Vagina (tissue), 2 donors: Measurements from ENCODE around the gene TAS2R7. TPM values are rescaled to one million over a fixed set of nuclear protein-coding genes. Genes with fewer than 3 reads are reported as not detected.

Experiments used
- DNase-seq, 2 donors: peaks; one replicate each; pipeline ENCODE4 v3.0.0-alpha.2; 2017; ENCODE audit errors: extremely low spot score in 2 of 2
- H3K27ac ChIP-seq: fragments of 200-600 bp; sonication (generic); one replicate; pipeline ENCODE4 v1.5.1; 2019
- H3K27me3 ChIP-seq: fragments of 200-600 bp; sonication (generic); one replicate; pipeline ENCODE4 v1.5.1; 2019
- H3K36me3 ChIP-seq, 2 donors: fragments of 200-600 bp; sonication (generic); one replicate each; pipeline ENCODE4 v1.5.1; 2017 to 2019
- H3K4me1 ChIP-seq: fragments of 200-600 bp; sonication (generic); one replicate; pipeline ENCODE4 v1.5.1; 2019
- H3K4me3 ChIP-seq, 2 donors: fragments of 200-600 bp; sonication (generic); 1 replicate in 1 of 2; 2 replicates in 1 of 2; pipeline ENCODE4 v1.5.1; 2016 to 2019
- H3K9me3 ChIP-seq: fragments of 200-600 bp; sonication (generic); one replicate; pipeline ENCODE4 v1.5.1; 2019
- POLR2A ChIP-seq, 2 donors: fragments of 450-650 bp; IDR thresholded peaks; one replicate each; pipeline ENCODE4 v1.6.1; 2017; ENCODE audit warnings: antibody characterized with exemption in 2 of 2, mild to moderate bottlenecking in 2 of 2, moderate library complexity in 2 of 2
- POLR2AphosphoS5 ChIP-seq, 2 donors: sonication (generic); formaldehyde crosslinking; IDR thresholded peaks; one replicate each; pipeline ENCODE4 v1.9.0; 2017; ENCODE audit warnings: antibody characterized with exemption in 2 of 2, mild to moderate bottlenecking in 2 of 2, low read depth in 1 of 2; ENCODE audit not compliant: insufficient read depth in 1 of 2
- intact Hi-C: fragments of 100-400 bp; cut with DNase I; formaldehyde crosslinking; loops from one replicate; pipeline ENCODE4 v1.15.1; 2023
- total RNA-seq: library from RNA; depleted of rRNA; stranded (reverse); fragments of >200 nt; gene quantifications from one replicate; pipeline ENCODE4 v1.2.3, GENCODE V29; 2016
- TF ChIP-seq, protein P1 (sequence below), 3 experiments: fragments of 450-650 bp in 2 of 3; fragments of 200-600 bp in 1 of 3; sonication (generic) in 1 of 3; IDR thresholded peaks; one replicate each; pipeline ENCODE4 v1.5.1; 2017 to 2019; ENCODE audit warnings: antibody characterized with exemption in 3 of 3, mild to moderate bottlenecking in 2 of 3, moderate library complexity in 2 of 3

Gene TAS2R7
- total RNA-seq, 1 donor from 2014 or later, result not detected

DNA sequence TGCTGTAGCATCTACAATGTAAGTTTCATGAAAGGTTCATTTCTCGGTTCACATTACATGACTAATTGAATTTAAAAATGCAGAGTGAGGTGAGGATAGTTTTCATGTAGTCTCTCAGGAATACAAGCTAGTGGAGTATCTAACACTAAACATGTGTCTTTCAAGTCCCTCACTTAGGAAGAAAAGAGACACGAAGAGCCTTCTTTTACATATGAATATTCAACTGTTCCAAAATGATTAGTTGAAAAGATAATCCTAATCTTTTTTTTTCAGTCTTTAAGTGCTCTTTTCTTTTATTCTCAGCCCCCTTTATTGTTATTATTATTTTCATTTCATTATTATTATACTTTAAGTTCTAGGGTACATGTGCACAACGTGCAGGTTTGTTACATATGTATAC lies 36.0 kb upstream of the TAS2R7 start:
- no peak overlapping the region for H3K4me3 ChIP-seq
- intact Hi-C loops, result no loop called here
- H3K4me1 ChIP-seq, result no peaks in the 10 kb centered on the region
- H3K27ac ChIP-seq, result no peak overlapping the region
- H3K27me3 ChIP-seq, result no peaks in the 10 kb centered on the region
- TF ChIP-seq POLR2A (IDR thresholded peaks at IDR 0.05), result no peak
- no peak for TF ChIP-seq POLR2AphosphoS5 (IDR thresholded peaks at IDR 0.05; ENCODE audit: insufficient read depth in 1 of 2, low read depth in 1 of 2)
- TF ChIP-seq, protein P1, sequence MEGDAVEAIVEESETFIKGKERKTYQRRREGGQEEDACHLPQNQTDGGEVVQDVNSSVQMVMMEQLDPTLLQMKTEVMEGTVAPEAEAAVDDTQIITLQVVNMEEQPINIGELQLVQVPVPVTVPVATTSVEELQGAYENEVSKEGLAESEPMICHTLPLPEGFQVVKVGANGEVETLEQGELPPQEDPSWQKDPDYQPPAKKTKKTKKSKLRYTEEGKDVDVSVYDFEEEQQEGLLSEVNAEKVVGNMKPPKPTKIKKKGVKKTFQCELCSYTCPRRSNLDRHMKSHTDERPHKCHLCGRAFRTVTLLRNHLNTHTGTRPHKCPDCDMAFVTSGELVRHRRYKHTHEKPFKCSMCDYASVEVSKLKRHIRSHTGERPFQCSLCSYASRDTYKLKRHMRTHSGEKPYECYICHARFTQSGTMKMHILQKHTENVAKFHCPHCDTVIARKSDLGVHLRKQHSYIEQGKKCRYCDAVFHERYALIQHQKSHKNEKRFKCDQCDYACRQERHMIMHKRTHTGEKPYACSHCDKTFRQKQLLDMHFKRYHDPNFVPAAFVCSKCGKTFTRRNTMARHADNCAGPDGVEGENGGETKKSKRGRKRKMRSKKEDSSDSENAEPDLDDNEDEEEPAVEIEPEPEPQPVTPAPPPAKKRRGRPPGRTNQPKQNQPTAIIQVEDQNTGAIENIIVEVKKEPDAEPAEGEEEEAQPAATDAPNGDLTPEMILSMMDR (IDR thresholded peaks at IDR 0.05), result no peak
- DNase-seq, result no peak
- H3K9me3 ChIP-seq, result no peaks in the 10 kb centered on the region
- peaks cover 0 to 4% of the 10 kb centered on the region in 2 donors for H3K36me3 ChIP-seq

DNA sequence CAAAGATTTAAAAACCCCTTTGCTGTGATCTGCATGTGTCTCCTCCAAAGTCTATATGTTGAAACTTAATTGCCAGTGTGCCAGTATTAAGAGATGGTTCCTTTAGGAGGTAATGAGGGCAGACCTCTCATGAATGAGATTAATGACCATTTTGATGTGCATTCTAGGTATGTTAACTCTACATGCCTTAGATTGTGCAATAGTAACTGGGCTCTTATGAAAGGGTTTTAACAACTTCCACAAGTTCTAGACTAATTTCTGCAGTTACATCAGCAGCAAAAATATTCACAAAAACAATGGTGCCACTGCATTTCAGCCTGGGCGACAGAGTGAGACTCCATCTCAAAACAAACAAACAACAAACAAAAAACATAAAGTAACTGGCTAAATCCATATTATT lies 27.6 kb upstream of the TAS2R7 start:
- intact Hi-C loops, result no loop called here
- Histone ChIP-seq H3K27me3 (no peaks in the 10 kb centered on the region), H3K27ac (no peak overlapping the region), H3K4me1 (no peaks in the 10 kb centered on the region), H3K36me3 (no peaks in the 10 kb centered on the region), H3K9me3 (no peaks in the 10 kb centered on the region), H3K4me3 (no peak overlapping the region)
- DNase-seq, result no peak
- TF ChIP-seq POLR2AphosphoS5 (IDR thresholded peaks at IDR 0.05; ENCODE audit: insufficient read depth in 1 of 2, low read depth in 1 of 2) (no peak), POLR2A (IDR thresholded peaks at IDR 0.05) (no peak)
- TF ChIP-seq, protein P1 (IDR thresholded peaks at IDR 0.05), result no peak

DNA sequence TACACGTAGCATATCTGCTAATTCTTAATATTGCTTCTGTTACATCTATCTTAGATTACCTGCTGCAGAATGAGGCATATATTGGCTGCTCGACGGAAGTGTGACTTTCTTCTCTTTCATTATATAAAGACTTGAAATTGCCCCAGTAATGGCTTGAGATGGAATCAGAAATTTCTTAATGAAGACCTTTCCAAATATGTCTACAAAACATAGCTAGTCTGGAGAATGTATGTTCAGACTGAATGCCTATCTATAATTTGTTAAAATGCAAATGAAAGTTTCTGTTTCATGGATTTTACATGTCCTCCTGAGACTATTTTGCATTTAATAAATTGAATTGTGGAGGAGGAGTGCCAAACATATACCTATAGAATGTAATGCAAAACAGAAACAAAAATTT lies 23.8 kb upstream of the TAS2R7 start, which contains the start of gene TAS2R10:
TAS2R10 (minus strand) TSS at position 101 of the 400 bp plus-strand sequence; CDS start at position 12, 89 bp downstream.
- Histone ChIP-seq H3K4me3 (no peak within 1 kb of the TSS), H3K27me3 (no peaks in the 10 kb centered on the region), H3K36me3 (no peaks in the 10 kb centered on the region), H3K4me1 (no peaks in the 10 kb centered on the region), H3K9me3 (no peaks in the 10 kb centered on the region), H3K27ac (no peak within 1 kb of the TSS)
- no peak for TF ChIP-seq POLR2AphosphoS5 (IDR thresholded peaks at IDR 0.05; ENCODE audit: insufficient read depth in 1 of 2, low read depth in 1 of 2)
- TF ChIP-seq, protein P1 (IDR thresholded peaks at IDR 0.05), result no peak
- no peak for TF ChIP-seq POLR2A (IDR thresholded peaks at IDR 0.05)
- intact Hi-C loops, result no loop called here
- DNase-seq, result no peak

DNA sequence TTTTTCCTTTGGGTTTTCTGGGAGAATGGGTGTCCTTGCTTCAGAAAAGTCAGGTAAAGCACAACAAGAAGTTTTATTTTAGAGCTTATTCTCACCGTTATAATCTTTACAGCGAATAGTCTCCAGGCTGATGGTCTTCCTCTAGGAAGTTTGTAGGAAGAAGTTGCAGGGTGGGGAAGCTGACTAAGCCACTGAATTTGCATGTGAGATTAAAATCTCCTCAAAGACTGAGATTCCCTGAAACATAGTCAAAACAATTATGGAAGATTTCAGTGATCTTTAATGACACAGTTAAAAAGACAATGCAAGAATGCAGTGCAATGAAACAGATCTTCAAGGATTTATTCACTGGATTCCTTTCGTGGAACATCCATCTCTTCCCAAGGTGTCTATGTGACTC lies 22.5 kb upstream of the TAS2R7 start:
- DNase-seq, result no peak
- H3K36me3 ChIP-seq, result no peaks in the 10 kb centered on the region
- intact Hi-C loops, result no loop called here
- H3K27ac ChIP-seq, result no peak overlapping the region
- H3K4me3 ChIP-seq, result no peak overlapping the region
- TF ChIP-seq, protein P1 (IDR thresholded peaks at IDR 0.05), result no peak
- TF ChIP-seq POLR2AphosphoS5 (IDR thresholded peaks at IDR 0.05; ENCODE audit: insufficient read depth in 1 of 2, low read depth in 1 of 2) (no peak), POLR2A (IDR thresholded peaks at IDR 0.05) (no peak)
- no peaks in the 10 kb centered on the region for H3K4me1 ChIP-seq
- no peaks in the 10 kb centered on the region for H3K27me3 ChIP-seq
- no peaks in the 10 kb centered on the region for H3K9me3 ChIP-seq

DNA sequence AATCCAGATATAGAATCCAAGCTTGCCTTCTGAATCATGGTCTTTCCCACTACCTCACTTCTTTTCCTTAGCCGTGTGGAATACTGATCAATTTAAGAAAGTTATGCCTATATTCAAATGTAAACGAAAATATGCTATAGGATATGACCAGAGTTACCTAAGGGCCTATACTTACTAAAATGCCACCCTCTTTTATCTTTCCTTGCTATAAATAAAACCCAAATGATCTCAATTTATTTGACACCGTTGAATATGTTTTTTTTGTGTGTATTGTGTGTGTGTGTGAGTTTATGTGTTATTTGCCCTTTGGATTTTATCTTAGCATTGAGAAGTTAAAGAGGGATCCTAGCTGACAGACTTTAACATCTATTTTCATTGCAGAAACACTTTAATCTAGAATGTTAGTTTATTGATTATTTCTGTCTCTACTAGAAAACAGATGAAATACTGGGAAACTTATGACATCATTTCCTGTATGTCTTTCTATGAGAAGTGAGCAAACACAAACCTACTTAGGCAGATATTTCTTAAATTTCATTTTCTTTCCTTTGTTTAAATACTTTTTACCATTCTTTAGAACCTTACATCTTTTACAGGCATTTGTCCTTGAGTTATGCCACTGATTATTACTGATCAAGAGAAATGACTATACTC lies 9.6 kb upstream of the TAS2R7 start:
- no peak for DNase-seq
- H3K27ac ChIP-seq, result no peak overlapping the region
- no peaks in the 10 kb centered on the region for H3K9me3 ChIP-seq
- no peaks in the 10 kb centered on the region for H3K27me3 ChIP-seq
- TF ChIP-seq, protein P1 (IDR thresholded peaks at IDR 0.05), result no peak
- no peak for TF ChIP-seq POLR2A (IDR thresholded peaks at IDR 0.05)
- no peak for TF ChIP-seq POLR2AphosphoS5 (IDR thresholded peaks at IDR 0.05; ENCODE audit: insufficient read depth in 1 of 2, low read depth in 1 of 2)
- H3K4me3 ChIP-seq, result no peak overlapping the region
- H3K4me1 ChIP-seq, result no peaks in the 10 kb centered on the region
- H3K36me3 ChIP-seq, result no peaks in the 10 kb centered on the region
- intact Hi-C loops, result no loop called here
